ENCODE data around the gene CADPS. TPM values are rescaled to one million over a fixed set of nuclear protein-coding genes. Genes with fewer than 3 reads are reported as not detected.

The CADPS gene
- total RNA-seq, 1 experiment from 2014 or later = not detected

GRCh38 chr3:62439176-62439813 is 435.9 kb downstream of the CADPS start:
- CTCF ChIA-PET = interaction anchor here (0.8 kb wide), 1 partner anchor 13 kb away, joined by 3 read pairs; no protein-coding TSS in a partner anchor
- H3K4me1 Mint-ChIP-seq (ENCODE audit: low read depth, unreplicated experiment) = no peaks in the 10 kb centered on the region

GRCh38 chr3:62436785-62437184 is 438.4 kb downstream of the CADPS start:
- H3K27me3 Mint-ChIP-seq (ENCODE audit: unreplicated experiment) = no peaks in the 10 kb centered on the region
- H3K9me3 Mint-ChIP-seq (ENCODE audit: low read depth, unreplicated experiment) = no peaks in the 10 kb centered on the region
- no peaks in the 10 kb centered on the region for H3K4me1 Mint-ChIP-seq (ENCODE audit: low read depth, unreplicated experiment)
- no peak for TF ChIP-seq CTCF (IDR thresholded peaks at IDR 0.05; ENCODE audit: unreplicated experiment)
- no peak overlapping the region for H3K4me3 Mint-ChIP-seq (ENCODE audit: low read depth, unreplicated experiment)
- intact Hi-C loops (cut with micrococcal nuclease; ENCODE audit: unreplicated experiment) = no loop called here
- no TSS peak for BruUV-seq (replicated peaks)
- H3K27ac Mint-ChIP-seq (ENCODE audit: unreplicated experiment) = no peak overlapping the region
- H3K36me3 Mint-ChIP-seq (ENCODE audit: insufficient read depth, unreplicated experiment) = no peaks in the 10 kb centered on the region
- CTCF ChIA-PET = no interaction called here
- no peak for DNase-seq

More at GRCh38 chr3:62439176-62439813, 435.9 kb downstream of the CADPS start:
- Mint-ChIP-seq H3K9me3 (ENCODE audit: low read depth, unreplicated experiment) (no peaks in the 10 kb centered on the region), H3K4me3 (ENCODE audit: low read depth, unreplicated experiment) (no peak overlapping the region), H3K27ac (ENCODE audit: unreplicated experiment) (no peak overlapping the region), H3K36me3 (ENCODE audit: insufficient read depth, unreplicated experiment) (peaks cover 5% of the 10 kb centered on the region), H3K27me3 (ENCODE audit: unreplicated experiment) (no peaks in the 10 kb centered on the region)
- intact Hi-C loops (cut with micrococcal nuclease; ENCODE audit: unreplicated experiment) = no loop called here
- DNase-seq = no peak
- no TSS peak for BruUV-seq (replicated peaks)
- no peak for TF ChIP-seq CTCF (IDR thresholded peaks at IDR 0.05; ENCODE audit: unreplicated experiment)

- no peak for DNase-seq
- intact Hi-C loops (cut with micrococcal nuclease; ENCODE audit: unreplicated experiment) = no loop called here
- Mint-ChIP-seq H3K36me3 (ENCODE audit: insufficient read depth, unreplicated experiment) (no peaks in the 10 kb centered on the region), H3K27me3 (ENCODE audit: unreplicated experiment) (no peaks in the 10 kb centered on the region), H3K9me3 (ENCODE audit: low read depth, unreplicated experiment) (no peaks in the 10 kb centered on the region), H3K4me1 (ENCODE audit: low read depth, unreplicated experiment) (no peaks in the 10 kb centered on the region), H3K27ac (ENCODE audit: unreplicated experiment) (no peak overlapping the region), H3K4me3 (ENCODE audit: low read depth, unreplicated experiment) (no peak overlapping the region)
- CTCF ChIA-PET = interaction anchor here (1.3 kb wide), 1 partner anchor 35 kb away, joined by 3 read pairs; no protein-coding TSS in a partner anchor
- TF ChIP-seq CTCF (IDR thresholded peaks at IDR 0.05; ENCODE audit: unreplicated experiment) = no peak
- no TSS peak for BruUV-seq (replicated peaks)
These were observed 441.8 kb downstream of the CADPS start for GRCh38 chr3:62433396-62433795.

- BruUV-seq (replicated peaks) = no TSS peak
- no peak overlapping the region for H3K4me3 Mint-ChIP-seq (ENCODE audit: low read depth, unreplicated experiment)
- no peak for DNase-seq
These were observed 454.0 kb downstream of the CADPS start for GRCh38 chr3:62421207-62421606.

More at GRCh38 chr3:62421207-62421606, 454.0 kb downstream of the CADPS start:
- no peaks in the 10 kb centered on the region for H3K36me3 Mint-ChIP-seq (ENCODE audit: insufficient read depth, unreplicated experiment)
- H3K27ac Mint-ChIP-seq (ENCODE audit: unreplicated experiment) = no peak overlapping the region
- CTCF ChIA-PET = no interaction called here
- intact Hi-C loops (cut with micrococcal nuclease; ENCODE audit: unreplicated experiment) = no loop called here
- H3K9me3 Mint-ChIP-seq (ENCODE audit: low read depth, unreplicated experiment) = peaks cover 2% of the 10 kb centered on the region
- TF ChIP-seq CTCF (IDR thresholded peaks at IDR 0.05; ENCODE audit: unreplicated experiment) = no peak
- H3K4me1 Mint-ChIP-seq (ENCODE audit: low read depth, unreplicated experiment) = no peaks in the 10 kb centered on the region
- H3K27me3 Mint-ChIP-seq (ENCODE audit: unreplicated experiment) = no peaks in the 10 kb centered on the region
